Measurements from ENCODE around the gene ENKUR. TPM values are rescaled to one million over a fixed set of nuclear protein-coding genes. Genes with fewer than 3 reads are reported as not detected.

Gene ENKUR
- total RNA-seq, 1 experiment from 2014 or later = 0.13 TPM

DNA sequence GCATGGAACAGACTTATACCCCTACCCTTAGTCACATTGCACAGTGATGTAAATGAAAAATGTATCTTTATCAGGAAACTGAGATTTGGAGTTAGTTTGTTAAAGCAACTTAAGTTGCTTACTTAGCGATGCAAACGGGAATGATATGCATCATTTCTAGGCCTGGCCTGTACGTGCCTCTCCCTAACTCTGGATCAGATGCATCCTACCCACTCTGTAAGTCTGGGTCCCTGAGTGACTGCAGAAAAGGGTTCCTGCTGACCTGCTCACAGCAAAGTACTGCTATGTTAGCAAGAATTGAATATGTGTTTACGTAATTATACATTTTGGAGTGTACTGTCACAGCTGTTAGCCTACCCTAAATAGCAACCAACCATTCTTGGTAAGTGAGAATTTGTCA lies 32.8 kb downstream of the ENKUR start:
- DNase-seq (ENCODE audit: low read depth, low spot score) (no peak), ATAC-seq (no peak)
- Histone ChIP-seq H3K4me3 (ENCODE audit: low read depth in 2 of 2, low read length in 2 of 2) (no peak overlapping the region), H3K4me1 (ENCODE audit: control insufficient read depth, insufficient read depth, low read length) (peaks cover 4% of the 10 kb centered on the region; the same call in 1 of the 2 replicates), H3K27me3 (ENCODE audit: control insufficient read depth, insufficient read depth, low read length) (no peaks in the 10 kb centered on the region), H3K27ac (ENCODE audit: low read length) (no peak overlapping the region), H3K36me3 (ENCODE audit: control insufficient read depth, insufficient read depth, low read length) (no peaks in the 10 kb centered on the region), H3K9me3 (ENCODE audit: control insufficient read depth, insufficient read depth, low read depth, low read length) (no peaks in the 10 kb centered on the region)
- in situ Hi-C loops (cut with HindIII; ENCODE audit: low pct_unique_long_range_greater_than_20kb, low sequenced_read_pairs) = no loop called here
- POLR2A ChIA-PET = no interaction called here
- CTCF ChIA-PET = no interaction called here
- TF ChIP-seq, protein P1, sequence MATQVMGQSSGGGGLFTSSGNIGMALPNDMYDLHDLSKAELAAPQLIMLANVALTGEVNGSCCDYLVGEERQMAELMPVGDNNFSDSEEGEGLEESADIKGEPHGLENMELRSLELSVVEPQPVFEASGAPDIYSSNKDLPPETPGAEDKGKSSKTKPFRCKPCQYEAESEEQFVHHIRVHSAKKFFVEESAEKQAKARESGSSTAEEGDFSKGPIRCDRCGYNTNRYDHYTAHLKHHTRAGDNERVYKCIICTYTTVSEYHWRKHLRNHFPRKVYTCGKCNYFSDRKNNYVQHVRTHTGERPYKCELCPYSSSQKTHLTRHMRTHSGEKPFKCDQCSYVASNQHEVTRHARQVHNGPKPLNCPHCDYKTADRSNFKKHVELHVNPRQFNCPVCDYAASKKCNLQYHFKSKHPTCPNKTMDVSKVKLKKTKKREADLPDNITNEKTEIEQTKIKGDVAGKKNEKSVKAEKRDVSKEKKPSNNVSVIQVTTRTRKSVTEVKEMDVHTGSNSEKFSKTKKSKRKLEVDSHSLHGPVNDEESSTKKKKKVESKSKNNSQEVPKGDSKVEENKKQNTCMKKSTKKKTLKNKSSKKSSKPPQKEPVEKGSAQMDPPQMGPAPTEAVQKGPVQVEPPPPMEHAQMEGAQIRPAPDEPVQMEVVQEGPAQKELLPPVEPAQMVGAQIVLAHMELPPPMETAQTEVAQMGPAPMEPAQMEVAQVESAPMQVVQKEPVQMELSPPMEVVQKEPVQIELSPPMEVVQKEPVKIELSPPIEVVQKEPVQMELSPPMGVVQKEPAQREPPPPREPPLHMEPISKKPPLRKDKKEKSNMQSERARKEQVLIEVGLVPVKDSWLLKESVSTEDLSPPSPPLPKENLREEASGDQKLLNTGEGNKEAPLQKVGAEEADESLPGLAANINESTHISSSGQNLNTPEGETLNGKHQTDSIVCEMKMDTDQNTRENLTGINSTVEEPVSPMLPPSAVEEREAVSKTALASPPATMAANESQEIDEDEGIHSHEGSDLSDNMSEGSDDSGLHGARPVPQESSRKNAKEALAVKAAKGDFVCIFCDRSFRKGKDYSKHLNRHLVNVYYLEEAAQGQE (IDR thresholded peaks at IDR 0.05; ENCODE audit: insufficient read depth in 1 of 2, low read depth in 2 of 2, low read length in 1 of 2) = no peak
- no peak for TF ChIP-seq POLR2AphosphoS5 (IDR thresholded peaks at IDR 0.05; ENCODE audit: low read depth, low read length)
- no peak for TF ChIP-seq SIN3A (IDR thresholded peaks at IDR 0.05; ENCODE audit: borderline replicate concordance, insufficient read depth, low read depth, low read length)
- TF ChIP-seq TCF7L2 (IDR thresholded peaks at IDR 0.05; ENCODE audit: low read depth, low read length) = no peak
- intact Hi-C loops (cut with micrococcal nuclease; ENCODE audit: unreplicated experiment) = no loop called here
- BruUV-seq (replicated peaks) = no TSS peak

DNA sequence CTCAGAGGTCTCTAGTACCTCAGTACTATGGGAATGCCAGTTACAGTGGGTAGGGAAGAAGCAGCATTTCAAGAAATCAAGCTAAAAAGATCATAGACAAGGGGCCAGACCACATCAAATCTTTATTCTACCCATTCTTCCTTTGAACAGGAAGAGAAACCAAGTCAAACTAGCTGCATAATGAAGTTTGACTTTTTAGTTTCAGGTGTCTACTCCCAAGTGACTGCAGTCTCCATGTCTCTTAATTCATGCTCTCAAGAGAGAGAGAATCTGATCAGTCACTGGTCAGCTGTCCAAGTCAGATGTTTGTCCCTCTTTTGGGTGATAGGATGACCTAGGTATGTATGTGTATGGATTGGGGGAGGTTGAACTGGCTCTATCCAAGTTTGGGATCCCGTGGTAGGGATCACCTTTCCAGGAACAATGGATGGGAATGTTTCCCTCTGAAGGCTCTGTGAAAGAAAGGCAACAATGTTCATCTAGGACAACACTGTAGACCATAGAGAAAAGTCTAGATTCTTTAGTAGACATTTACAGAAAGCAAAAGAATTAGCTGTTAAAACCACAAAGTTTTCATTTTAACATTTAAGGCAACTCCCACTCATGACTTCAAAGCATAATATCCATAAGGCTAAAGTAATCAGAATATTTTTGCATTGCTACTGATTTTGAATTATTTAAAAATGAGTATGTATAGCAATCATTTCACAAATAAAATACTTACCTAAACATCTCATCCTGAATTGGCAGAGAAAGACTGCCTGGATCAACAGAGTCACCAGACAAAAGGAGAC lies 33.4 kb downstream of the ENKUR start:
- no peak for DNase-seq (ENCODE audit: low read depth, low spot score)
- POLR2A ChIA-PET = no interaction called here
- CTCF ChIA-PET = interaction anchor here (0.6 kb wide), 1 partner anchor 341 kb away, joined by 3 read pairs; no protein-coding TSS in a partner anchor
- Histone ChIP-seq H3K27me3 (ENCODE audit: control insufficient read depth, insufficient read depth, low read length) (no peaks in the 10 kb centered on the region), H3K9me3 (ENCODE audit: control insufficient read depth, insufficient read depth, low read depth, low read length) (no peaks in the 10 kb centered on the region), H3K36me3 (ENCODE audit: control insufficient read depth, insufficient read depth, low read length) (no peaks in the 10 kb centered on the region), H3K4me3 (ENCODE audit: low read depth in 2 of 2, low read length in 2 of 2) (no peak overlapping the region), H3K27ac (ENCODE audit: low read length) (no peak overlapping the region), H3K4me1 (ENCODE audit: control insufficient read depth, insufficient read depth, low read length) (peaks cover 3% of the 10 kb centered on the region; the same call in 1 of the 2 replicates)
- intact Hi-C loops (cut with micrococcal nuclease; ENCODE audit: unreplicated experiment) (no loop called here), in situ Hi-C loops (cut with HindIII; ENCODE audit: low pct_unique_long_range_greater_than_20kb, low sequenced_read_pairs) (no loop called here)
- BruUV-seq (replicated peaks) = no TSS peak
- ATAC-seq = no peak
- no peak for TF ChIP-seq POLR2AphosphoS5 (IDR thresholded peaks at IDR 0.05; ENCODE audit: low read depth, low read length)

DNA sequence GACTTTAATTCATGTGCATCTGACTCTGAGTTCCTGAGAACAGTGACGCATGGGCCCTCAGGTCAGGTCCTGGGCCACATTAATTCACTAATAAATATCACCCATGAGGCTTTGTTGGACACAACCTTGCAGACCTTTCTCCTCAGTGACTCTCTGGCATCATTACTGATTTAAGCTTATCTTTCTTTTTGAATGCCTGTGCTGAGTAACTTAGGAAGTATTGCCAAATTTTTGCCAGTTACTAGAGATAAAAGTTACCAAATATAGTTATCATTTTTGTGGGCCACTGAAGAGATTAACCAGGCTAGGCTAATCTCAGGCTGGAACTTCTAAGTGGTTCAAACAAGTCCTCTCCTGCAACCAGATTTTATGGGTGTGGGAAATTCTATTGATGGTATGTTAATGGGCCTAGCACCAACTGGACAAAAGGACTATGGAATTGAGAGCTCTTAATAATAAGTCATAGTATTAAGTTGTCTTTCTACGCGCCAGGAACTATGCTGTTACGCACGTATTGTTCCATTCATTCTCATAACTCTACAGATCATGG lies 34.7 kb downstream of the ENKUR start:
- no peak for DNase-seq (ENCODE audit: low read depth, low spot score)
- BruUV-seq (replicated peaks) = no TSS peak
- H3K36me3 ChIP-seq (ENCODE audit: control insufficient read depth, insufficient read depth, low read length) = no peaks in the 10 kb centered on the region
- intact Hi-C loops (cut with micrococcal nuclease; ENCODE audit: unreplicated experiment) = no loop called here
- ATAC-seq = no peak
- H3K9me3 ChIP-seq (ENCODE audit: control insufficient read depth, insufficient read depth, low read depth, low read length) = no peaks in the 10 kb centered on the region
- H3K4me1 ChIP-seq (ENCODE audit: control insufficient read depth, insufficient read depth, low read length) = no peaks in the 10 kb centered on the region
- no peak overlapping the region for H3K27ac ChIP-seq (ENCODE audit: low read length)
- TF ChIP-seq CTCF (IDR thresholded peaks at IDR 0.05) = no peak
- TF ChIP-seq SIN3A (IDR thresholded peaks at IDR 0.05; ENCODE audit: borderline replicate concordance, insufficient read depth, low read depth, low read length) = no peak
- no peak for TF ChIP-seq POLR2AphosphoS5 (IDR thresholded peaks at IDR 0.05; ENCODE audit: low read depth, low read length)
- TF ChIP-seq TCF7L2 (IDR thresholded peaks at IDR 0.05; ENCODE audit: low read depth, low read length) = no peak
- TF ChIP-seq, protein P1 (IDR thresholded peaks at IDR 0.05; ENCODE audit: insufficient read depth in 1 of 2, low read depth in 2 of 2, low read length in 1 of 2) = no peak
- ChIA-PET CTCF (no interaction called here), POLR2A (no interaction called here)
- no peaks in the 10 kb centered on the region for H3K27me3 ChIP-seq (ENCODE audit: control insufficient read depth, insufficient read depth, low read length)
- in situ Hi-C loops (cut with HindIII; ENCODE audit: low pct_unique_long_range_greater_than_20kb, low sequenced_read_pairs) = no loop called here
- H3K4me3 ChIP-seq (ENCODE audit: low read depth in 2 of 2, low read length in 2 of 2) = no peak overlapping the region
